ENCODE results near the gene MYO5A.

DNA sequence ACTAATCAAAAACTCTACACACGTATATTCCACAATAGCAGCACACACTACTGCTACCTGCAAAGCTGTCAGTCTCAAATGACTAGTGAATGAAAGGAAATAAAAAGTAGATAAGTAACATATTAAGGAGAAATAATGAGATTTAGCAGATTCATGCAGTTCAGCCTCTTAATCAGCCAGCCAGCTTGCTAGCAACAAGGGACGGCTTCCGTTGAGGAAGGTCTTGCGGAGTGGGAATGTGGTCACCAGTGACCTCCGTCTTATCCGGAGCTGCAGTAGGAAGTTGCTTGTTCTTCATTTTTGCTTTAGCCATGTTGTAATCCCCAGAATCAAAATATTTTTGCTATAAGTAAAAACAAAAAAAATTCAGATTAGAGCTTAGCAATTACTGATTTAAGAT is 23.1 kb upstream of the MYO5A start:
- TF ChIP-seq ZNF70 (CRISPR knock-in tag; IDR thresholded peaks at IDR 0.05), result no peak
- TF ChIP-seq BACH2 (CRISPR knock-in tag; IDR thresholded peaks at IDR 0.05; ENCODE audit: borderline replicate concordance), result no peak
